ENCODE data around the gene ZNF20. TPM values are rescaled to one million over a fixed set of nuclear protein-coding genes. Genes with fewer than 3 reads are reported as not detected.

The ZNF20 gene
- total RNA-seq, result 2.5 and 3.4 TPM in 2 replicates

GRCh38 chr19:12139885-12140544 is at the start of gene ZNF20:
TSS of gene ZNF20 (minus strand) at chr19:12140350. CDS start at chr19:12140182, 168 bp downstream.

GRCh38 chr19:12162882-12163806 is 23.0 kb upstream of the ZNF20 start, which contains the start of gene ZNF136:
TSS of gene ZNF136 (plus strand) at chr19:12163096. CDS start at chr19:12163204, 108 bp downstream.

GRCh38 chr19:12156223-12157058 is 16.3 kb upstream of the ZNF20 start, which contains the start of gene ZNF625:
TSS of gene ZNF625 (minus strand) at chr19:12156734. CDS start at chr19:12156558, 176 bp downstream.

Other genes with a start within 250 kb of the ZNF20 start
- 3.9 and 5.4 TPM in 2 replicates for gene ZNF700, start 215.2 kb downstream of the ZNF20 start, total RNA-seq
- gene ZNF763, start 175.3 kb downstream of the ZNF20 start, total RNA-seq, result 0.17 and 0.59 TPM in 2 replicates
- gene ZNF433, start 104.7 kb downstream of the ZNF20 start, total RNA-seq, result 2.4 and 2.7 TPM in 2 replicates
- 0.15 and 0.17 TPM in 2 replicates for gene ZNF878, start 87.4 kb downstream of the ZNF20 start, total RNA-seq
- 2.4 and 2.7 TPM in 2 replicates for gene ZNF844, start 75.6 kb downstream of the ZNF20 start, total RNA-seq
- gene ZNF625, start 16.4 kb upstream of the ZNF20 start, total RNA-seq, result 3.7 TPM in 2 replicates
- gene ZNF136, start 22.7 kb upstream of the ZNF20 start, total RNA-seq, result 1.5 and 2.2 TPM in 2 replicates
- gene ZNF44, start 154.5 kb upstream of the ZNF20 start, total RNA-seq, result 2.4 and 3.1 TPM in 2 replicates
- gene ZNF563, start 193.3 kb upstream of the ZNF20 start, total RNA-seq, result 1.5 and 2.4 TPM in 2 replicates
- gene ZNF442, start 225.3 kb upstream of the ZNF20 start, total RNA-seq, result 1.0 and 1.8 TPM in 2 replicates